WTC11 (cell line): ENCODE data around the gene KDELR1.

ENCODE experiments used
- ATF2 ChIP-seq: sonication (generic); formaldehyde crosslinking; IDR thresholded peaks from 2 replicates; pipeline ENCODE4 v1.8.1; 2022; ENCODE audit warnings: low read depth, missing genetic modification reagents, borderline replicate concordance
- ATF6 ChIP-seq: sonication (generic); formaldehyde crosslinking; IDR thresholded peaks from 2 replicates; pipeline ENCODE4 v1.8.1; 2023; ENCODE audit warnings: mild to moderate bottlenecking, missing genetic modification reagents
- CREB1 ChIP-seq: sonication (generic); formaldehyde crosslinking; IDR thresholded peaks from 2 replicates; pipeline ENCODE4 v1.8.0; 2023; ENCODE audit warnings: mild to moderate bottlenecking, missing genetic modification reagents
- CTCF ChIP-seq: fragments of 200-600 bp; IDR thresholded peaks from 2 replicates; pipeline ENCODE4 v1.8.0; 2022; ENCODE audit warnings: antibody characterized with exemption
- FOXJ3 ChIP-seq: sonication (generic); formaldehyde crosslinking; IDR thresholded peaks from 2 replicates; pipeline ENCODE4 v1.9.0; 2021; ENCODE audit warnings: missing genetic modification reagents, mild to moderate bottlenecking, borderline replicate concordance
- IRF1 ChIP-seq: sonication (generic); formaldehyde crosslinking; IDR thresholded peaks from 2 replicates; pipeline ENCODE4 v1.8.0; 2023; ENCODE audit warnings: missing genetic modification reagents
- IRF2 ChIP-seq: sonication (generic); formaldehyde crosslinking; IDR thresholded peaks from 2 replicates; pipeline ENCODE4 v1.8.0; 2022; ENCODE audit warnings: low read depth, missing genetic modification reagents, borderline replicate concordance
- KAT7 ChIP-seq: sonication (generic); formaldehyde crosslinking; IDR thresholded peaks from 2 replicates; pipeline ENCODE4 v1.8.1; 2023; ENCODE audit warnings: missing genetic modification reagents, mild to moderate bottlenecking, borderline replicate concordance
- SP1 ChIP-seq: sonication (generic); formaldehyde crosslinking; conservative IDR thresholded peaks from 2 replicates; pipeline ENCODE4 v1.8.1; 2022; ENCODE audit warnings: missing genetic modification reagents
- STAT6 ChIP-seq: sonication (generic); formaldehyde crosslinking; conservative IDR thresholded peaks from 2 replicates; pipeline ENCODE4 v1.8.1; 2023; ENCODE audit warnings: mild to moderate bottlenecking, low read depth, missing genetic modification reagents, moderate library complexity
- TCF7 ChIP-seq: sonication (generic); formaldehyde crosslinking; IDR thresholded peaks from 2 replicates; pipeline ENCODE4 v1.8.0; 2022; ENCODE audit warnings: mild to moderate bottlenecking, low read depth, missing genetic modification reagents, moderate library complexity
- TEAD4 ChIP-seq: sonication (generic); formaldehyde crosslinking; IDR thresholded peaks from 2 replicates; pipeline ENCODE4 v1.8.0; 2022; ENCODE audit warnings: mild to moderate bottlenecking, missing genetic modification reagents
- USF2 ChIP-seq: sonication (generic); formaldehyde crosslinking; IDR thresholded peaks from 2 replicates; pipeline ENCODE4 v1.8.1; 2023; ENCODE audit warnings: mild to moderate bottlenecking, missing genetic modification reagents, moderate library complexity
- TF ChIP-seq, protein P1 (sequence below): sonication (generic); formaldehyde crosslinking; IDR thresholded peaks from 2 replicates; pipeline ENCODE4 v1.8.1; 2023; ENCODE audit warnings: mild to moderate bottlenecking, moderate library complexity, missing genetic modification reagents

- TF ChIP-seq FOXJ3 (CRISPR knock-in tag) (no peak), STAT6 (CRISPR knock-in tag) (no peak), KAT7 (no peak), CTCF (peak; percentile 29; the same call in 1 of the 2 replicates), IRF2 (CRISPR knock-in tag) (no peak), USF2 (CRISPR knock-in tag) (no peak), CREB1 (CRISPR knock-in tag) (no peak), ATF6 (CRISPR knock-in tag) (no peak), IRF1 (CRISPR knock-in tag) (no peak), TCF7 (CRISPR knock-in tag) (no peak), SP1 (CRISPR knock-in tag) (peak; percentile 73), TEAD4 (CRISPR knock-in tag) (no peak), ATF2 (CRISPR knock-in tag) (no peak)
- TF ChIP-seq, protein P1, sequence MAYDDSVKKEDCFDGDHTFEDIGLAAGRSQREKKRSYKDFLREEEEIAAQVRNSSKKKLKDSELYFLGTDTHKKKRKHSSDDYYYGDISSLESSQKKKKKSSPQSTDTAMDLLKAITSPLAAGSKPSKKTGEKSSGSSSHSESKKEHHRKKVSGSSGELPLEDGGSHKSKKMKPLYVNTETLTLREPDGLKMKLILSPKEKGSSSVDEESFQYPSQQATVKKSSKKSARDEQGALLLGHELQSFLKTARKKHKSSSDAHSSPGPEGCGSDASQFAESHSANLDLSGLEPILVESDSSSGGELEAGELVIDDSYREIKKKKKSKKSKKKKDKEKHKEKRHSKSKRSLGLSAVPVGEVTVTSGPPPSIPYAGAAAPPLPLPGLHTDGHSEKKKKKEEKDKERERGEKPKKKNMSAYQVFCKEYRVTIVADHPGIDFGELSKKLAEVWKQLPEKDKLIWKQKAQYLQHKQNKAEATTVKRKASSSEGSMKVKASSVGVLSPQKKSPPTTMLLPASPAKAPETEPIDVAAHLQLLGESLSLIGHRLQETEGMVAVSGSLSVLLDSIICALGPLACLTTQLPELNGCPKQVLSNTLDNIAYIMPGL (CRISPR knock-in tag): 0 out of 2 replicates have a peak, but pooled peaks have one; percentile 60
Observed at GRCh38 chr19:48333467-48334384, 57.6 kb downstream of the KDELR1 start.
